ENCODE data around the gene KMT5B.

The KMT5B gene

DNA sequence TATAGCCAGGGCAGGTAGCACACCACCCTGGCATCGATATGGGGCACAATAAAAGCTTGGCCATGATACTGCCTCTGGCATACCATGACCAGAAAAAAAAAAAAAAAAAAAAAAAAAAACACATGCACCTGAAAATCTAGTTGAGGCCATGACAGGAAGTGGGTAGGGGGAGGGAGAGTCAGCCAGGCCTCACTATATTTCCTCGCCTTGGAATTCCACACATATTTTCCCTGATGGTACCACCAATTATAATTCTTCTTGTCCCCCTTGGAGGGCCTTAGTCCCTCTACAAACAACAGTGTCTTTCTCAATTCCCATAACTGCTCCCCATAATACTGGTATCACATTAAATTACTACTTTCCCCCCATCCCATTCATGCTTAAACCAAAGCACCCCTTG, 79.3 kb downstream of the KMT5B start:
- DNase-seq (ENCODE audit: low read depth): no peak
- TF ChIP-seq, protein P1, sequence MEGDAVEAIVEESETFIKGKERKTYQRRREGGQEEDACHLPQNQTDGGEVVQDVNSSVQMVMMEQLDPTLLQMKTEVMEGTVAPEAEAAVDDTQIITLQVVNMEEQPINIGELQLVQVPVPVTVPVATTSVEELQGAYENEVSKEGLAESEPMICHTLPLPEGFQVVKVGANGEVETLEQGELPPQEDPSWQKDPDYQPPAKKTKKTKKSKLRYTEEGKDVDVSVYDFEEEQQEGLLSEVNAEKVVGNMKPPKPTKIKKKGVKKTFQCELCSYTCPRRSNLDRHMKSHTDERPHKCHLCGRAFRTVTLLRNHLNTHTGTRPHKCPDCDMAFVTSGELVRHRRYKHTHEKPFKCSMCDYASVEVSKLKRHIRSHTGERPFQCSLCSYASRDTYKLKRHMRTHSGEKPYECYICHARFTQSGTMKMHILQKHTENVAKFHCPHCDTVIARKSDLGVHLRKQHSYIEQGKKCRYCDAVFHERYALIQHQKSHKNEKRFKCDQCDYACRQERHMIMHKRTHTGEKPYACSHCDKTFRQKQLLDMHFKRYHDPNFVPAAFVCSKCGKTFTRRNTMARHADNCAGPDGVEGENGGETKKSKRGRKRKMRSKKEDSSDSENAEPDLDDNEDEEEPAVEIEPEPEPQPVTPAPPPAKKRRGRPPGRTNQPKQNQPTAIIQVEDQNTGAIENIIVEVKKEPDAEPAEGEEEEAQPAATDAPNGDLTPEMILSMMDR (IDR thresholded peaks at IDR 0.05; ENCODE audit: low read depth, low read length): no peak
- TF ChIP-seq, protein P2, sequence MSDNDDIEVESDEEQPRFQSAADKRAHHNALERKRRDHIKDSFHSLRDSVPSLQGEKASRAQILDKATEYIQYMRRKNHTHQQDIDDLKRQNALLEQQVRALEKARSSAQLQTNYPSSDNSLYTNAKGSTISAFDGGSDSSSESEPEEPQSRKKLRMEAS (IDR thresholded peaks at IDR 0.05; ENCODE audit: low read depth, low read length): no peak
- TF ChIP-seq MYC (IDR thresholded peaks at IDR 0.05; ENCODE audit: low read depth, low read length) (no peak), POLR2A (IDR thresholded peaks at IDR 0.05; ENCODE audit: extremely low read depth, insufficient read length) (no peak)
- no peak overlapping the region for H3K4me3 ChIP-seq (ENCODE audit: low read depth, low read length)

DNA sequence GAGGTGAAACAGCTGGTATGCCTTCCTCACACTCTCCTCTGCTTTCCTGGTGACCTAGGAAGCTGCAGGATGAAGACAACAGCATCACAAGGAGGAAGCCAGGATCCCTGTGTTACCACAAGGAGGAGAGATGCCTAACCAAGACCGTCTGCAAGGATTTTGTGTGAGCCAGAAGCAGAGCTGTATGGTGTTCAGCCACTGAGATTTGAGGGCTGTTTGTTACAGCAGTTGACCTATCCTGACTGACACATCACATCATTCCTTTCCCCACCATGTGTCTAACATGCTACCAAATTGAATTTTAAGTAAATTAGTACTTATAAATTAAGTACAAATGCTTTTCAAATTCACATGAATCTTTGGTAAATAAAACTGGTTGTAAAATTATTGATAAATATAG, 83.0 kb downstream of the KMT5B start:
- DNase-seq (ENCODE audit: low read depth): no peak
- H3K4me3 ChIP-seq (ENCODE audit: low read depth, low read length): no peak overlapping the region
- no peak for TF ChIP-seq POLR2A (IDR thresholded peaks at IDR 0.05; ENCODE audit: extremely low read depth, insufficient read length)
- TF ChIP-seq, protein P1 (IDR thresholded peaks at IDR 0.05; ENCODE audit: low read depth, low read length): no peak
- TF ChIP-seq, protein P2 (IDR thresholded peaks at IDR 0.05; ENCODE audit: low read depth, low read length): no peak
- no peak for TF ChIP-seq MYC (IDR thresholded peaks at IDR 0.05; ENCODE audit: low read depth, low read length)

DNA sequence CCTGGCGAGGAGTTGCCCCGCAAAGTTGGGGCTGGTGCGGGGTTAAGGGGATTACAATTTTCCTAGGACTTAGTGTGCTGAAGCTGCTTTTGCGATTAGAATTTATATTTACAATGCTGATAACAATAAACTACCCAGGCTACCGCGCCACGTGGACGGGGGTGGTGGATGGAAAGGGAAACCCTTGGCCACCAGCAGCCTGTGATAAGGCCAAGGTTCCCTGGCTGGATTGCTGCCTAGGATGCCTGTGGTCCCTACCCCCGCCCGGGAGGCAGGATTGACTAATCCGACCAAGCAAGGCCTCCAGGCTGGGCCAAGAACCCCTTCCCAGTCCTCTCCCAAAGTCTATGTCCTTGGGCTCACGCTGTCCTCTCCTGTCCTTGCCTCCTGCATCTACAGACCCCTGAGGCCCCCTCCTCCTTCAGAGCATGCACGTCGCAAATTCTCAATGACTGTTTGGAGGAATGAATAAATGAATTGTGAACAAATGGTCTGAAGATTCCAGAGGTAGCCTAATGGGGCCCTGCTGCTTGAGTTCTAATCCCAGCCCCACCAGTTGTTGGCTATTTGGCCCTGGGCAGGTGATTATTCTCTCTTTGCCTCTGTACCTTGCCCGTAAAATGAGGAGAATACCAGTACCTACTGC, 84.3 kb downstream of the KMT5B start:
- no peak for DNase-seq (ENCODE audit: low read depth)
- TF ChIP-seq, protein P2 (IDR thresholded peaks at IDR 0.05; ENCODE audit: low read depth, low read length): no peak
- TF ChIP-seq MYC (IDR thresholded peaks at IDR 0.05; ENCODE audit: low read depth, low read length) (no peak), POLR2A (IDR thresholded peaks at IDR 0.05; ENCODE audit: extremely low read depth, insufficient read length) (no peak)
- TF ChIP-seq, protein P1 (IDR thresholded peaks at IDR 0.05; ENCODE audit: low read depth, low read length): no peak
- no peak overlapping the region for H3K4me3 ChIP-seq (ENCODE audit: low read depth, low read length)

DNA sequence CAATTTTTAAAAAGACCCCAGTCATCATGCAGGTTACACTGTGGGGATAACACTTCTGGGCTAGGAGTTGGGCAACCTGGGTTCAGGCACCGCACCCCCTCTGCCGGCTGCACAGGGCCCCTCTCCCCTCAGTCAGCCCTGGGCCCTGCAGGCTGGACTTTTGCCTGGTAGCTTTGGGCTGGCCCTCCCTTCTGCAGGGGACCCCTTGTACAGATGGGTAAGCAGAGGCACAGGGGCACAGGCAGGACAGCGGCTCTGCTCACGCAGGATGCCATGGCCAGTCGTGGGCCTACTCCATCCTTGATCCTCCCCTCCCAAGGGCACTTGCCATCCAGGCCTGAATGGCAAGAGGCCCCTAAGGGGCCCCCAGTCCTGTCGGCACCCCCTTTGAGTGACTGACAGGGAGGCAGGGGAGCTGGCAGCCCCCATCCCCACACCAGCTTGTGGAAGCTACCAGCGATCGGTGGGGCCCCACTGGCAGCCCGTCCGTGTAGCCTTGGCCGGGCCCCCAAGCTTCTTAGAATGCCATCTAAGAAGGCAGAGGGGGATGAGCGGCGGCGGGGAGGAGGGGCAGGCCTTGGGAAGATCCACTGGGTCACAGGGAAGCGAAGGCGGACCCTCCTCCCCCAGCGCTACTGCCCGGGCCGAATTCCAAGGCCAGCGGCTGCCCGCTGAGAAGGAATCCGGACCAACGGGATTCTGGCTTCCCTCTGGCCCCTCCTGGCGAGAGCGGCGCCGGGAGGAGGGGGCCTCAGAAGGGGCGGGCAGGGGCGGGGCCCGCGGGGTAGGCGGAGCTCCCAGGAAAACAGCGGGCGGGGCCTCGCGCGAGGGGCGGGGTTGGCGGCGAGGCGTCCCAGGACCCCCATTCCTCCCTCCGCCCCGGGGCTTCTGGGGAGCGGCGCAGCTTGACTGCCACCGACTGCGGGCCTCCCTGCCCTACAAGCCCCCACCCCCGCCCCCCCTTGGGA, 85.1 kb downstream of the KMT5B start:
- no peak overlapping the region for H3K4me3 ChIP-seq (ENCODE audit: low read depth, low read length)
- TF ChIP-seq, protein P1 (IDR thresholded peaks at IDR 0.05; ENCODE audit: low read depth, low read length): no peak
- TF ChIP-seq POLR2A (IDR thresholded peaks at IDR 0.05; ENCODE audit: extremely low read depth, insufficient read length): no peak
- no peak for TF ChIP-seq MYC (IDR thresholded peaks at IDR 0.05; ENCODE audit: low read depth, low read length)
- TF ChIP-seq, protein P2 (IDR thresholded peaks at IDR 0.05; ENCODE audit: low read depth, low read length): no peak
- no peak for DNase-seq (ENCODE audit: low read depth)

DNA sequence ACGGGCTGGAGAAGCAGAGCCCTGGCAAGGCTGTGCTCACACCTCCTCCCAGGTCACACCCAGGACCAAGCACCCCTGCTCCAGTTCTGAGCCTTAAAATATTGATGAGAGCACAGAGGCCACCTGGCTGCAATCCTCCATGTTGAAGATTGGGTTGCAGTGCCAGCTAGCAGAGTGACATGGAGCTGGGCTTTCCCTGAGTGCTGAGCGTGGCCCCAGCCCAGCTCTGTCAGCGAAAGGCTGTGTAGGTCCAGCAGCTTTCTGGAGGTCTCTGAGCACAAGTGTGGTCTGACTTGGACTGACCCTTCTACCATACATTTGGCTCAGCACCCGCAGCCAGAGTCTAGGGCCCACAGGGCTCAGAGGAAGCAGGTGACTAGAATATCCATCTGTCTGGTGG, 87.9 kb downstream of the KMT5B start:
- TF ChIP-seq, protein P2 (IDR thresholded peaks at IDR 0.05; ENCODE audit: low read depth, low read length): no peak
- no peak for TF ChIP-seq POLR2A (IDR thresholded peaks at IDR 0.05; ENCODE audit: extremely low read depth, insufficient read length)
- TF ChIP-seq, protein P1 (IDR thresholded peaks at IDR 0.05; ENCODE audit: low read depth, low read length): no peak
- no peak overlapping the region for H3K4me3 ChIP-seq (ENCODE audit: low read depth, low read length)
- DNase-seq (ENCODE audit: low read depth): no peak

Measured in NB4 (cell line).